Upper lobe of left lung (tissue), 4 donors: Measurements from ENCODE around the gene RERE.

Experiments used
- EP300 ChIP-seq, 4 donors: sonication (generic); formaldehyde crosslinking; IDR thresholded peaks; one replicate each; pipeline ENCODE4 v1.5.1; 2017; ENCODE audit warnings: antibody characterized with exemption in 4 of 4, control low read depth in 2 of 4
- POLR2A ChIP-seq, 4 donors: fragments of 450-650 bp; IDR thresholded peaks; one replicate each; pipeline ENCODE4 v1.5.1; 2016 to 2017; ENCODE audit warnings: antibody characterized with exemption in 4 of 4, mild to moderate bottlenecking in 2 of 4
- POLR2AphosphoS5 ChIP-seq, 2 donors: sonication (generic); formaldehyde crosslinking; IDR thresholded peaks; one replicate each; pipeline ENCODE4 v1.5.1; 2017; ENCODE audit warnings: antibody characterized with exemption in 2 of 2
- TF ChIP-seq, protein P1 (sequence below), 6 experiments: fragments of 450-650 bp in 4 of 6; fragments of 200-600 bp in 2 of 6; sonication (generic) in 2 of 6; IDR thresholded peaks; one replicate each; pipeline ENCODE4 v1.5.1; 2016 to 2019; ENCODE audit warnings: antibody characterized with exemption in 6 of 6

- TF ChIP-seq, protein P1, sequence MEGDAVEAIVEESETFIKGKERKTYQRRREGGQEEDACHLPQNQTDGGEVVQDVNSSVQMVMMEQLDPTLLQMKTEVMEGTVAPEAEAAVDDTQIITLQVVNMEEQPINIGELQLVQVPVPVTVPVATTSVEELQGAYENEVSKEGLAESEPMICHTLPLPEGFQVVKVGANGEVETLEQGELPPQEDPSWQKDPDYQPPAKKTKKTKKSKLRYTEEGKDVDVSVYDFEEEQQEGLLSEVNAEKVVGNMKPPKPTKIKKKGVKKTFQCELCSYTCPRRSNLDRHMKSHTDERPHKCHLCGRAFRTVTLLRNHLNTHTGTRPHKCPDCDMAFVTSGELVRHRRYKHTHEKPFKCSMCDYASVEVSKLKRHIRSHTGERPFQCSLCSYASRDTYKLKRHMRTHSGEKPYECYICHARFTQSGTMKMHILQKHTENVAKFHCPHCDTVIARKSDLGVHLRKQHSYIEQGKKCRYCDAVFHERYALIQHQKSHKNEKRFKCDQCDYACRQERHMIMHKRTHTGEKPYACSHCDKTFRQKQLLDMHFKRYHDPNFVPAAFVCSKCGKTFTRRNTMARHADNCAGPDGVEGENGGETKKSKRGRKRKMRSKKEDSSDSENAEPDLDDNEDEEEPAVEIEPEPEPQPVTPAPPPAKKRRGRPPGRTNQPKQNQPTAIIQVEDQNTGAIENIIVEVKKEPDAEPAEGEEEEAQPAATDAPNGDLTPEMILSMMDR (IDR thresholded peaks at IDR 0.05), result no peak
- no peak for TF ChIP-seq EP300 (IDR thresholded peaks at IDR 0.05)
- TF ChIP-seq POLR2A (IDR thresholded peaks at IDR 0.05), result no peak
- TF ChIP-seq POLR2AphosphoS5 (IDR thresholded peaks at IDR 0.05), result no peak
Observed at GRCh38 chr1:8659593-8659992, 157.8 kb downstream of the RERE start.
